HG02970 (cell line): Measurements from ENCODE around the gene WNT9B.

Experiments
- ATAC-seq: cut with Tn5 transposase; IDR thresholded peaks from one replicate; pipeline ENCODE4 v1.9.1; 2021; ENCODE audit warnings: mild to moderate bottlenecking, moderate library complexity, moderate number of reproducible peaks; ENCODE audit not compliant: unreplicated experiment, low FRiP score

The WNT9B gene

GRCh38 chr17:46851029-46851741 is at the start of gene WNT9B:
Gene WNT9B, plus strand, starts transcription at chr17:46851583. Its CDS starts 56 bp downstream, at chr17:46851639.
- ATAC-seq: no peak

GRCh38 chr17:46802800-46803199 is 48.6 kb upstream of the WNT9B start:
- ATAC-seq: no peak

DNA sequence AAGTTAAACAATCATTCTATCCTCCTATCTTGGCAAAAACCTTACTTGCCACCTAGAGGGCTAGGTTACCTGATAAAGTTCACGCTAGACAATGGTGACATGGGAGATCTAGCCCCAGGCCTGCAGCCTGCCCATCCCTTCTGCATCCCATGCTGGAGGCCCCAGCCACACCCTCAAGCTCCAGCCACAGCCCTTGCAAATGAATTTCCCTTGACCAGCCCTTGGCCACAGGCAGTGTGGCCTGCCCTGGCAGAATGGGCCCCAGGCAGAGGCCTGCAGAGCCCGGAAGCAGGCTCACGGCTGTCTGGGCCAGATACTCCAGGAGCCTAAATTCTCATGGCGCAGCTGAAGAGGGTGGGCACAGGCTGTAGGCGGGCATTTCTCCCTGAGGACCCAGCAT is 47.8 kb upstream of the WNT9B start:
- ATAC-seq: no peak

GRCh38 chr17:46805771-46806170 is 45.6 kb upstream of the WNT9B start:
- no peak for ATAC-seq

GRCh38 chr17:46809110-46809571 is 42.2 kb upstream of the WNT9B start:
- ATAC-seq: no peak

DNA sequence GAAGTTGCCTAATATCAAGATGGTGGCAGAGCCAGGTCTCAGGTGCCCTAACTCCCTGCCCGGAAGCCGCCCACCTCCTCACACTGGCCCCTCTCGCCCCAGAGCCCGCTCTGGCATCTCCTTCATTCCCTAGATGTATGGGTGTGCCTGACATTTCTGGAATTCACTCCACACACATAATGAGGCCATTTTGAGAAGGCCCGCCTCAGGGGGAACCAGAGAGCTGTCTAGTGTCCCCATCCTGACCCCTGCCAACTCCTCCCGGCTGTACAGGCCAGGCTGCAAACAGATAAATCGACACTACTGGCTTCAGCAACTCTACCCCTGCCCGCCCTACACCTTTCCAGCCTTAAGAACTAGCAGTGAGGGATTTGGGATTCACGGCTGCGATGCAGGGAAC is 40.5 kb upstream of the WNT9B start:
- ATAC-seq: no peak

GRCh38 chr17:46811978-46812583 is 39.3 kb upstream of the WNT9B start:
- ATAC-seq: no peak

DNA sequence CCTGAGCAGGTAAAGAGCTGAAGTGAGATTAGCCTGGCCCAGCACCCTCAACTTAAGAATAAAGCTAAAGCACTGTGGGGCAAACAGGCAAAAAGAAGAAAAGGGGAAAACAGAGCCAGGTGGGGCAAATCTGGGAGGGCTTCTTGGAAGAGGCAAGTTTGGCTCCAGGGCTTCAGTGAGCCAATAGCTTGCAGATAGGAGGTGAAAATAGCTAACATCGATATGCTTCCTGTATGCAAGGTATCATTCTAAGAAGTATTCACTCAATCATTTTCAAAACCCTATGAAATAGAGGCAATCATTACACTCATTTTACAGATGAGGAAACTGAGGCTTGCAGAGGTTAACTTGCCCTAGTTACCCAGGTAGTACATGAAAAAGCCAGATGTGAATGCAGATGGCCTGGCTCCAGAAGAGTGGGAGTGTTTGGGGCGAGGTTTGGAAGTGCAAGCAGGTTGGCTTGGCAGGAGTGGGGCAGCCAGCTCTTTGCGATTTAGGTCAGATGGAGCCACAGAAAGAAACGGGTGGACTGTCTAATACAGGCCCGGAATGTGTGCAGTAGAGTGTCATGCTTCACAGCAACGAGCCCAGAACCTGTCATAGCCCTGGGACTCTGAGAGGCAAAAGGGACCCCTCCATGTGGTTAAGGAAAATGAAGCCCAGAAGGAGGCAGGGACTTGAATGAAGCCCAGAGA is 38.6 kb upstream of the WNT9B start:
- no peak for ATAC-seq

- ATAC-seq: no peak
Observed at GRCh38 chr17:46813920-46814319, 37.5 kb upstream of the WNT9B start.

- ATAC-seq: no peak
Observed at GRCh38 chr17:46814446-46814845, 36.9 kb upstream of the WNT9B start.

DNA sequence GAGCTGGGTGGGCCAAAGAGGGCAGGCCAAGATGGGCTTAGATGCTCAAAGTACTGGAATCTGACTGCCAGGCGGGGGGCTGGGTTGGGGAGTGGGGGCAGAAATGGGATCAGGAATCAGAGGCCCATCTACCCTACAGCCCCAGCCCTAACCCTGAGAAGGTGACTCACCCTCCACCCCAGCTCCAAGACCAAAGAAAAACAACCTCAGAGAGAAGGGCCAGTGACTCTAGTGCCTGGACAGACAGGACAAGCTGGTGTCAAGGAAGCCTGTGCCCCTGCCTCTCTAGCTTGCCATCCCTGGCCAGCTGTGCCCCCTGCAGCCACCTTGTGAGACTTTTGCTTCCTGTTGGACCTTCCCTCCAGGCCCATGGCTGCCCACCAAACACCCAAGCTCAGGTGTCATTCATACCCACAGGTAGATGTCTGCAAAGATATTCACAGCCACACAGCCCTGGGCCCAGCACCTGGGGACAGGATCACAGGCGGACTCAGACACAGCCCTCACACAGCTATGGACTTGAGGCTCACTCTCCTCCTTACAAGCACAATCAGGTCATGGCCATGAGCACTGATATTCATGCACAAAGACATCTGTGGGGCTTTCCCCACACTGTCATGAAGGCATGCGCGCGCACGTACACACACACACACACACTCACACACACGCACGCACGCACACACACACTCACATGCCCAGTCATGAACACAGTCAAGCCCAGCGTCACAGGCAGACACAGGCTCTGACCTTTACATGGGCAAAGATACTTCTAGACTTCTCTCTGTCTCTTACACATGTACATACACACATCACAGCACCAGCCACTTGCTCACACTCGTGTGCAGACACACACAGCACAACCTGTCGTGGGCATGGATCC is 35.7 kb upstream of the WNT9B start:
- ATAC-seq: no peak

- no peak for ATAC-seq
Observed at GRCh38 chr17:46817151-46817900, 34.1 kb upstream of the WNT9B start.

GRCh38 chr17:46817901-46818209 is 33.5 kb upstream of the WNT9B start:
- ATAC-seq: no peak

GRCh38 chr17:46818316-46818928 is 33.0 kb upstream of the WNT9B start, which contains the start of gene WNT3:
Gene WNT3, minus strand, starts transcription at chr17:46818692. Its CDS starts 95 bp downstream, at chr17:46818597.
- ATAC-seq: no peak

DNA sequence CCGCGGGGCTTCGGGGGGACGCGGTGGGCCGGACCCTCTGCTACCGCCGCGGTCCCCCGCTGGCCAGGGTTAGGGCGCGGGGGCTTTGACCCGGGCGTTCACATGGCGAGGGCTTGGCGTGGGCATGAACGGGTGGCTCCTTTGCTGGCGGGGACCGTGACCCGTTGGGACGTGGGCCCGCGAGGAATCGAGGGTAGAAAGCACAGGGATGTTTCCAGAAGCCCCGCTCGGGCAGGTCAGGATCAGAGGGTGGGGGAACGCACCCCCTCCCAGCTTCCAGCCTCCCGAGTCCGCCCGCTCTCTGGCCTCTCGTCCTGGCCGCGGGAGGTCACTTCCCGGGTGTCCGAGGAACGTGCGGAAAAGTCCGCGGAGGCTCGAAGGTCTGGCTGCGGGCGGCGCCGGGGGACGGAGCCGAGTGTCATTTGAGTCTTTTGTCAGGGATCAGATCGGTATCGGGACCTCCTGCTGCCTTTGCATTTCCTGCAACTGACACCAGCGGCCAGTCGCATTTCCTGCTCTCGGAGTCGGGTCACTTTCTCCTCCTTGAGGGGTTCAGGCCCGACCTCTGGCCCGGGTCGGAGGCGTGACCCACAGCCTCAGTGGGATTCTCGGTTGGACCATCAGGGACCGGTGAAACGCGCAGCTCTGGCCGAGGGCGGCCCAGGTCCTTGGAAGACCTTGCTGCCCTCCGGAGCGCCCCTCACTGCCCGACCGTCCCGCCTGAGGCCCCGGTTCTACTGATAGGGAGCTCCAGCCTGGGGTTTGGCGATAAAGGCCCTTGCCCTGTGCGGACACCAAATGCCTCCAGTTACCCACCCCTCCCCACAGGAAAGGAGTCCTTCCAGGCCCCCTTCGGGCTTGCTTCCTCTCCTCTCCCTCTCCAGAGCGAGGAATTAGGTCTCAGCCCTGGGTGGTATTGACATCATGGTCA is 32.2 kb upstream of the WNT9B start:
- ATAC-seq: no peak

- ATAC-seq: no peak
Observed at GRCh38 chr17:46819906-46820351, 31.5 kb upstream of the WNT9B start.

- no peak for ATAC-seq
Observed at GRCh38 chr17:46820592-46821450, 30.6 kb upstream of the WNT9B start.
